HG03442 (cell line): ENCODE results near the gene CFAP57.

Experiments used
- ATAC-seq: cut with Tn5 transposase; IDR thresholded peaks from one replicate; pipeline ENCODE4 v1.9.1; 2021; ENCODE audit warnings: mild to moderate bottlenecking, moderate library complexity; ENCODE audit not compliant: unreplicated experiment

The CFAP57 gene

GRCh38 chr1:43274125-43274803 is 102.1 kb downstream of the CFAP57 start:
- ATAC-seq = no peak

GRCh38 chr1:43274804-43275180 is 102.7 kb downstream of the CFAP57 start:
- no peak for ATAC-seq

GRCh38 chr1:43275826-43276620 is 103.9 kb downstream of the CFAP57 start:
- no peak for ATAC-seq

- ATAC-seq = no peak
These were observed 104.5 kb downstream of the CFAP57 start for GRCh38 chr1:43276673-43277072.

- ATAC-seq = no peak
These were observed 105.2 kb downstream of the CFAP57 start for GRCh38 chr1:43277116-43277876.

GRCh38 chr1:43279161-43279560 is 107.0 kb downstream of the CFAP57 start:
- no peak for ATAC-seq

GRCh38 chr1:43279666-43280065 is 107.5 kb downstream of the CFAP57 start:
- ATAC-seq = no peak

GRCh38 chr1:43280692-43281091 is 108.6 kb downstream of the CFAP57 start:
- ATAC-seq = no peak

- ATAC-seq = no peak
These were observed 110.4 kb downstream of the CFAP57 start for GRCh38 chr1:43282220-43283195.

GRCh38 chr1:43284065-43284464 is 111.9 kb downstream of the CFAP57 start:
- ATAC-seq = no peak

GRCh38 chr1:43284546-43285110 is 112.5 kb downstream of the CFAP57 start:
- ATAC-seq = no peak

GRCh38 chr1:43285269-43285990 is 113.3 kb downstream of the CFAP57 start, which contains the start of gene C1orf210:
TSS of gene C1orf210 (minus strand) at chr1:43285581. CDS start at chr1:43283270, 2,311 bp downstream.
- no peak for ATAC-seq

- no peak for ATAC-seq
These were observed 114.0 kb downstream of the CFAP57 start for GRCh38 chr1:43286115-43286514.

- no peak for ATAC-seq
These were observed 114.4 kb downstream of the CFAP57 start for GRCh38 chr1:43286533-43286932.

GRCh38 chr1:43288058-43288784 is 116.1 kb downstream of the CFAP57 start:
- no peak for ATAC-seq

- no peak for ATAC-seq
These were observed 116.9 kb downstream of the CFAP57 start for GRCh38 chr1:43288785-43289706.

- no peak for ATAC-seq
These were observed 120.1 kb downstream of the CFAP57 start for GRCh38 chr1:43292216-43292615.

GRCh38 chr1:43292679-43293078 is 120.5 kb downstream of the CFAP57 start:
- ATAC-seq = no peak
